Adrenal gland (tissue), 19 donors: ENCODE measurements around the gene TBCK. TPM values are rescaled to one million over a fixed set of nuclear protein-coding genes. Genes with fewer than 3 reads are reported as not detected.

Experiments used
- DNase-seq, 7 donors: peaks; one replicate each; pipeline ENCODE4 v3.0.0-alpha.2; 2019 to 2020
- H3K27ac ChIP-seq, 5 donors: fragments of 200-600 bp; sonication (generic) in 4 of 5; 1 replicate in 3 of 5; 2 replicates in 2 of 5; pipeline versions ENCODE4 v1.5.1 to v1.8.0; 2016 to 2020; ENCODE audit warnings: mild to moderate bottlenecking in 1 of 5
- H3K27me3 ChIP-seq: fragments of 200-600 bp; 2 replicates; pipeline ENCODE4 v1.8.0; 2021
- H3K36me3 ChIP-seq, 2 donors: fragments of 200-600 bp; replicated peaks in 1 of 2; 1 replicate in 1 of 2; 2 replicates in 1 of 2; pipeline versions ENCODE4 v1.5.1 to v1.8.0; 2018 to 2022
- H3K4me1 ChIP-seq, 2 donors: fragments of 200-600 bp; replicated peaks in 1 of 2; 1 replicate in 1 of 2; 2 replicates in 1 of 2; pipeline versions ENCODE4 v1.5.1 to v1.8.0; 2018 to 2021
- H3K4me3 ChIP-seq, 4 donors: fragments of 200-600 bp; sonication (generic) in 3 of 4; one replicate each; pipeline ENCODE4 v1.5.1; 2016 to 2018
- H3K9me3 ChIP-seq, 3 donors: fragments of 200-600 bp; sonication (generic) in 1 of 3; replicated peaks in 1 of 3; 1 replicate in 2 of 3; 2 replicates in 1 of 3; pipeline versions ENCODE4 v1.5.1 to v1.8.0; 2016 to 2021
- CTCF ChIP-seq, 6 experiments: fragments of 450-650 bp in 4 of 6; fragments of 200-600 bp in 2 of 6; sonication (generic) in 1 of 6; IDR thresholded peaks; 1 replicate in 5 of 6; 2 replicates in 1 of 6; pipeline versions ENCODE4 v1.5.1 to v1.8.0; 2016 to 2021; ENCODE audit warnings: antibody characterized with exemption in 6 of 6, mild to moderate bottlenecking in 2 of 6, moderate library complexity in 1 of 6
- POLR2A ChIP-seq, 2 donors: fragments of 450-650 bp; IDR thresholded peaks; one replicate each; pipeline ENCODE4 v1.6.1; 2017; ENCODE audit warnings: antibody characterized with exemption in 2 of 2, mild to moderate bottlenecking in 2 of 2, moderate library complexity in 1 of 2
- WGBS, 4 donors: extraction: QIAGEN DNeasy Blood & Tissue Kit in 2 of 4; methylation state at CpG; one replicate each; pipeline versions ENCODE4 v1.1.5 to v1.1.7; 2013 to 2017; 5-methylcytosine and 5-hydroxymethylcytosine counted together
- intact Hi-C, 2 donors: fragments of 100-400 bp; cut with DNase I; formaldehyde crosslinking; loops; one replicate each; pipeline versions ENCODE4 v1.14.1 to v1.15.0; 2022 to 2023
- long read RNA-seq, 10 donors: library from polyadenylated mRNA in 3 of 10; unstranded in 2 of 10; stranded (forward) in 1 of 10; transcript quantifications; one replicate each; pipeline ENCODE4 v2.0.0 and lab custom pipeline, GENCODE V29; 2021 to 2026
- polyA plus RNA-seq, 3 donors: library from polyadenylated mRNA; stranded (reverse); fragments of 200-250 nt in 2 of 3; fragments of 350-450 nt in 1 of 3; fragmentation: Illumina TruSeq in 1 of 3; extraction: RNeasy Lipid Tissue Mini Kit (QIAGEN cat#74804) in 1 of 3; gene quantifications; one replicate each; pipeline ENCODE4 v1.2.3, GENCODE V29; 2013 to 2014
- total RNA-seq, 9 donors: library from RNA; depleted of rRNA in 4 of 9; stranded (reverse); fragments of >200 nt in 4 of 9; fragments of 120-200 nt in 1 of 9; fragmentation: NEBNext Ultra II Directional in 1 of 9; extraction: Animal tissue kit (Norgen Biotek cat#: 25700) in 1 of 9; gene quantifications; one replicate each; pipeline versions ENCODE4 v1.1.0 to v1.2.4, GENCODE V29; 2013 to 2023
- donor health status: healthy with polysubstance abuse.
- donor health status: Bipolar disorder and iron deficiency.
- donor health status: DM: yes; HTN: yes; CAD: no.
- donor health status: DM: no; HTN: no; CAD: no.
- donor health status: DM: no; HTN: no; CAD: no.
- donor health status: DM: yes; HTN: yes; CAD: no.

Gene TBCK
- 10 to 100 TPM; 22.9 to 76.3 (median 45.1) TPM for total RNA-seq
- 10 to 100 TPM; 12.6 to 23.5 (median 16.6) TPM for polyA plus RNA-seq
- long read RNA-seq, donor 1, partial matches to known transcripts = 5 of 8 reads
- long read RNA-seq, donor 1, other reads (novel, unspliced or antisense) = 0 of 8 reads
- long read RNA-seq, donor 2, partial matches to known transcripts = 0 of 3 reads
- long read RNA-seq, donor 2, other reads (novel, unspliced or antisense) = 0 of 3 reads
- long read RNA-seq, donor 3, partial matches to known transcripts = 0 of 1 reads
- long read RNA-seq, donor 3, other reads (novel, unspliced or antisense) = 0 of 1 reads
- long read RNA-seq, donor 4, partial matches to known transcripts = 6 of 8 reads
- long read RNA-seq, donor 4, other reads (novel, unspliced or antisense) = 0 of 8 reads
- long read RNA-seq, donor 5, transcript TBCK-202 (24 exons, 3,312 nt) = minor isoform, 8 of 78 reads
- long read RNA-seq, donor 5, transcript TBCK-204 (26 exons, 3,047 nt) = major isoform, 44 of 78 reads
- long read RNA-seq, donor 5, partial matches to known transcripts = 5 of 78 reads
- long read RNA-seq, donor 5, other reads (novel, unspliced or antisense) = 15 of 78 reads
- long read RNA-seq, donor 6, partial matches to known transcripts = 3 of 6 reads
- long read RNA-seq, donor 6, other reads (novel, unspliced or antisense) = 2 of 6 reads
- long read RNA-seq, donor 7 = 0 reads
- long read RNA-seq, donor 8, partial matches to known transcripts = 5 of 8 reads
- long read RNA-seq, donor 8, other reads (novel, unspliced or antisense) = 0 of 8 reads
- long read RNA-seq, donor 9, partial matches to known transcripts = 0 of 2 reads
- long read RNA-seq, donor 9, other reads (novel, unspliced or antisense) = 0 of 2 reads
- long read RNA-seq, donor 10, partial matches to known transcripts = 6 of 6 reads
- long read RNA-seq, donor 10, other reads (novel, unspliced or antisense) = 0 of 6 reads

DNA sequence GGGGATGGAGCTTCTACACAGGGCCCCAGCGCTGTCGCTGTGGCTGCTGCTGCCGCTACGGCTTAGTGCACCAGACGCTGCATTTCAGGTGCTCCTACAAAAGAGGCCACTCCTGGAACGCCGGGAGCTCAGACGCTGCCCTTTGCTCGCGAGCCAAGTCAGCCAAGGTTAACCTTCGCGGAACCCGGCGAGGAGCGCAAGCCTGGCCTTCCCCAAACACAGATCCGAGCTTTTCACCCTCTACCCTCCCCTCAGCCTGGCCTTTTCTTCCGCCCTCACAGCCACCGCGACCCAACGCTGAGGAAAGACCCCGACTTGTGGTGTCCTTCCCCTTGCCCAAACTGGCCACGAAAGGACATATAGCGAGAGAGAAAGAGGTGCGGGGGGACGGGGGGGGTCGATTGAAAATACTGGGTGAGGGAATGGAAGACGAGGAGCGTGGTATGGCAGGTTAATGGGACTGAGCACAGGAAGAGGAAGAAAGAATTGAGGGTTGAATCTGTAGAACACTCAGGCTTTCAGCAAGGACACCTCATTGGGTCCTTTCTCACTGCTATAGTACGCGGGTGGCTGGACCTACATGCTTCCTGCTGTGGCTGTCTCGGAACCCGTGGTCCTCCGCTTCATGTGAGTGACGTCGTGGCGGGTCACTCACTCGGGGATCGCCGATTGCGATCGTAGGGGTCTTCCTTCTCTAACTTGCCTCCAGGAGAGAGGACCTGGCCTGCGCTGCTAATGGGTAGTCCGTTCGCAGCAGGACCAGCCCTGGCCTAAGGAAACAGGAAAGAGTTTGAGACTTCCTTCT lies at the start of gene TBCK, which contains the start of gene AIMP1:
TSS of gene TBCK (minus strand) at position 242 of the 805 bp plus-strand sequence. CDS start 7,249 bp downstream, outside the sequence.
TSS of gene AIMP1 (plus strand) at position 583 of the 805 bp plus-strand sequence. CDS start 8,460 bp downstream, outside the sequence.
- 0 to 1% (median 0%) methylated on average over 22 to 44 of the region's 44 CpGs for WGBS, 4 donors
- Histone ChIP-seq H3K36me3 (no peaks in the 10 kb centered on the region), H3K4me1 (peaks cover 7 to 55% of the 10 kb centered on the region in 2 donors), H3K27ac (peak within 1 kb of the TSS; percentile 76 to 97 (median 93)), H3K4me3 (peak within 1 kb of the TSS; percentile 37 to 93 (median 68)), H3K27me3 (no peaks in the 10 kb centered on the region), H3K9me3 (no peaks in the 10 kb centered on the region)
- peak; percentile 89 to 95 (median 93) for DNase-seq
- TF ChIP-seq CTCF (IDR thresholded peaks at IDR 0.05) = no peak
- TF ChIP-seq POLR2A (IDR thresholded peaks at IDR 0.05) = peak; percentile 72 to 92
- intact Hi-C loops = no loop called here

DNA sequence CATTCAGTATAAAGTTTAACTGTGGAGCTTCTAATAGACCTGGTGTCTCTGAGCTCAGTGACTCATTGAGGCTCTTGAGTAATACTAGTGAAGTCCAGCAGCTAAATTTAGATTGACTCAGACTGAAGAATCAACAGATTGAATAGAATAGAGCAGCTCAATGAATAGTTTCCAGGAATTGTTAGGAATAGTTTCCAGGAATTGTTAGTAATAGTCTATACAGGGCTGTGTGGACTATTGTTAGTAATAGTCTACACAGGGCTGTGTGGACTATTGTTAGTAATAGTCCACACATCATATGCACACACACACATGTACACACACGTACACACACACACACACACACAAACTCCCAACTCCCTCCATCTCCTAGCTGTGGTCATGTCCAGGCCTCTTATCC lies 49.6 kb upstream of the TBCK start:
- 70 to 79% (median 76%) methylated on average over 1 of the region's 1 CpG for WGBS, 4 donors
- Histone ChIP-seq H3K9me3 (peaks cover 0 to 3% (median 0%) of the 10 kb centered on the region in 3 donors), H3K36me3 (no peaks in the 10 kb centered on the region), H3K4me1 (peaks cover 0 to 5% of the 10 kb centered on the region in 2 donors), H3K27ac (no peak overlapping the region), H3K4me3 (no peak overlapping the region), H3K27me3 (peaks cover 9% of the 10 kb centered on the region)
- TF ChIP-seq CTCF (IDR thresholded peaks at IDR 0.05) (no peak), POLR2A (IDR thresholded peaks at IDR 0.05) (no peak)
- peak in 4 of 7 donors; percentile 13 to 19 (median 18) for DNase-seq
- intact Hi-C loops = no loop called here

DNA sequence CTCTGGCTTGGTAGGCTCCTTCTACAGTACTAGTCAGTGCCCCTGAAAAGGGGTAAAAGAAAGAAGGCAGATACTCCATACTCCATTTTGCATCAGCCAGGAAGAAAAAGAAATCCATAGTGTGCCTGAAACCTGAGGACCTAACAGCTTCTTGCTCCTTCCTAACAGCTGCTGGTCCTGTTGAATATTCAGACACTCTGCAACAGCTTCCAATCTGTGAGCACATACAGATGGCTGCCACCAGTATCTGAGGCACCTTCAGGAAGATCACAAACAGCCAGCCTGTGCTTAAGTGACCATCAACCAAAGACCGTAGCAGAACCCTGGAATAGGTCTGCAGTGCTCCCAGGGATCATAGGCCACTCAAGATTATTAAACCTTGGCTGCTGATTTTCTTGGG lies 48.3 kb upstream of the TBCK start:
- peaks cover 0 to 3% (median 0%) of the 10 kb centered on the region in 3 donors for H3K9me3 ChIP-seq
- H3K4me3 ChIP-seq = no peak overlapping the region
- intact Hi-C loops = no loop called here
- no peaks in the 10 kb centered on the region for H3K36me3 ChIP-seq
- WGBS, 4 donors = 92 to 100% (median 96%) methylated on average over 1 of the region's 1 CpG
- TF ChIP-seq POLR2A (IDR thresholded peaks at IDR 0.05) (no peak), CTCF (IDR thresholded peaks at IDR 0.05) (no peak)
- H3K27me3 ChIP-seq = peaks cover 9% of the 10 kb centered on the region
- DNase-seq = no peak
- H3K4me1 ChIP-seq = peaks cover 0 to 5% of the 10 kb centered on the region in 2 donors
- H3K27ac ChIP-seq = no peak overlapping the region
